Activated naive CD8-positive, alpha-beta T cell (primary cell): ENCODE measurements around the gene RBM33.

Experiments
- H3K27ac Mint-ChIP-seq: one replicate; pipeline ENCODE4 v1.8.0; 2021; ENCODE audit warnings: mixed read lengths
- H3K27me3 Mint-ChIP-seq: one replicate; pipeline ENCODE4 v1.8.0; 2021; ENCODE audit warnings: mixed read lengths
- H3K36me3 Mint-ChIP-seq: one replicate; pipeline ENCODE4 v1.8.0; 2021; ENCODE audit warnings: mixed read lengths
- H3K4me1 Mint-ChIP-seq: one replicate; pipeline ENCODE4 v1.8.0; 2021; ENCODE audit warnings: low read depth, mixed read lengths
- H3K4me3 Mint-ChIP-seq: one replicate; pipeline ENCODE4 v1.8.0; 2021; ENCODE audit warnings: mild to moderate bottlenecking, mixed read lengths
- H3K9me3 Mint-ChIP-seq: one replicate; pipeline ENCODE4 v1.8.0; 2021; ENCODE audit warnings: low read depth, mixed read lengths

The RBM33 gene

GRCh38 chr7:155709453-155709852 is 65.0 kb downstream of the RBM33 start:
- H3K4me3 Mint-ChIP-seq, result no peak overlapping the region
- no peak overlapping the region for H3K27ac Mint-ChIP-seq
- H3K36me3 Mint-ChIP-seq, result peaks cover 3% of the 10 kb centered on the region
- no peaks in the 10 kb centered on the region for H3K27me3 Mint-ChIP-seq
- H3K4me1 Mint-ChIP-seq, result peaks cover 19% of the 10 kb centered on the region
- no peaks in the 10 kb centered on the region for H3K9me3 Mint-ChIP-seq

- H3K4me1 Mint-ChIP-seq, result peaks cover 21% of the 10 kb centered on the region
- no peaks in the 10 kb centered on the region for H3K27me3 Mint-ChIP-seq
These were observed 65.6 kb downstream of the RBM33 start for GRCh38 chr7:155710031-155710430.

DNA sequence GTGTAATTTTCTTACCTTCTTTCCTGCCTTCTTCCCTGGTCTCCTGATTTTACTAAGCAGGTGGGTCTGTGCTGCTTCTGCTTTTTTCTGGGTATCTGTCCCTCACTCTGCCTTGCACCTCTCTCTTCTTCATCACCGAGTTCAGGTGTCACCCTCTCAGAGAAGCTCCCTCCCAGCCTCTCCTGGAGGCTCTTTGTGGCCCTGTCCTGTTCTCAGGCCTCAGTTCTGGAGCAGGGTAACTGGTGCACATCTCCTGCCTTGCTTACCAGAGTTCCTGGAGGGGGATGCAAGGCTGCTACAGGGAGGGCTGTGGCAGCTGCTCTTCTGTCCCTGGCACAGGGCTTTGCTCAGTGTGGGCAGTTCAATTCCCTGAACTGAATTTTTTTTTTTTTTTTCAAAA is 66.1 kb downstream of the RBM33 start:
- H3K9me3 Mint-ChIP-seq, result no peaks in the 10 kb centered on the region
- no peak overlapping the region for H3K4me3 Mint-ChIP-seq
- H3K36me3 Mint-ChIP-seq, result peaks cover 3% of the 10 kb centered on the region
- H3K27me3 Mint-ChIP-seq, result no peaks in the 10 kb centered on the region
- H3K27ac Mint-ChIP-seq, result no peak overlapping the region
- H3K4me1 Mint-ChIP-seq, result peaks cover 23% of the 10 kb centered on the region

More at GRCh38 chr7:155710031-155710430, 65.6 kb downstream of the RBM33 start:
- peaks cover 3% of the 10 kb centered on the region for H3K36me3 Mint-ChIP-seq
- H3K4me3 Mint-ChIP-seq, result no peak overlapping the region
- H3K27ac Mint-ChIP-seq, result no peak overlapping the region
- H3K9me3 Mint-ChIP-seq, result no peaks in the 10 kb centered on the region

DNA sequence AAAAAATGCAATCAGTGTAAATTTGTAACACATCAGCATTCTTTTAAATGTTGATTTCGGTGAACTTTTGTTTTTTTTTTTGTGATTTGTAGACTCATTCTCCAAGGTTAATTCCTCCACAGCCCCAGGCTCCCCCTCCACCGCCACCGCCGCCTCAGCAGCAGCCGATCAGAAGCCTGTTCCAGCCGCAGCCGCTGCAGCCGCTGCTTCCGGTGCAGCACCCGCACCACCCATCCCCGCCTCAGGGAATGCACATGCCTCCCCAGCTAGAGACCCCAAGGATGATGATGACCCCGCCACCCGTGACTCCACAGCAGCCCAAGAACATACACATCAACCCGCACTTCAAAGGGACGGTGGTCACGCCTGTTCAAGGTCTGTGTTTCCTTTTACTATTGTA is 66.6 kb downstream of the RBM33 start:
- Mint-ChIP-seq H3K4me1 (peaks cover 23% of the 10 kb centered on the region), H3K27me3 (no peaks in the 10 kb centered on the region), H3K9me3 (no peaks in the 10 kb centered on the region), H3K4me3 (no peak overlapping the region), H3K36me3 (peaks cover 3% of the 10 kb centered on the region), H3K27ac (no peak overlapping the region)

- H3K27me3 Mint-ChIP-seq, result no peaks in the 10 kb centered on the region
- peaks cover 33% of the 10 kb centered on the region for H3K4me1 Mint-ChIP-seq
- H3K4me3 Mint-ChIP-seq, result no peak overlapping the region
- H3K9me3 Mint-ChIP-seq, result no peaks in the 10 kb centered on the region
- no peak overlapping the region for H3K27ac Mint-ChIP-seq
- peaks cover 3% of the 10 kb centered on the region for H3K36me3 Mint-ChIP-seq
These were observed 68.9 kb downstream of the RBM33 start for GRCh38 chr7:155713384-155713783.

GRCh38 chr7:155714702-155715101 is 70.2 kb downstream of the RBM33 start:
- H3K27me3 Mint-ChIP-seq, result no peaks in the 10 kb centered on the region
- peaks cover 3% of the 10 kb centered on the region for H3K36me3 Mint-ChIP-seq
- H3K4me1 Mint-ChIP-seq, result peaks cover 34% of the 10 kb centered on the region
- peak overlapping the region; percentile 23 for H3K27ac Mint-ChIP-seq
- no peak overlapping the region for H3K4me3 Mint-ChIP-seq
- no peaks in the 10 kb centered on the region for H3K9me3 Mint-ChIP-seq

- Mint-ChIP-seq H3K4me1 (peaks cover 37% of the 10 kb centered on the region), H3K4me3 (no peak overlapping the region), H3K9me3 (no peaks in the 10 kb centered on the region), H3K36me3 (peaks cover 3% of the 10 kb centered on the region), H3K27ac (no peak overlapping the region), H3K27me3 (no peaks in the 10 kb centered on the region)
These were observed 70.8 kb downstream of the RBM33 start for GRCh38 chr7:155715111-155715805.

DNA sequence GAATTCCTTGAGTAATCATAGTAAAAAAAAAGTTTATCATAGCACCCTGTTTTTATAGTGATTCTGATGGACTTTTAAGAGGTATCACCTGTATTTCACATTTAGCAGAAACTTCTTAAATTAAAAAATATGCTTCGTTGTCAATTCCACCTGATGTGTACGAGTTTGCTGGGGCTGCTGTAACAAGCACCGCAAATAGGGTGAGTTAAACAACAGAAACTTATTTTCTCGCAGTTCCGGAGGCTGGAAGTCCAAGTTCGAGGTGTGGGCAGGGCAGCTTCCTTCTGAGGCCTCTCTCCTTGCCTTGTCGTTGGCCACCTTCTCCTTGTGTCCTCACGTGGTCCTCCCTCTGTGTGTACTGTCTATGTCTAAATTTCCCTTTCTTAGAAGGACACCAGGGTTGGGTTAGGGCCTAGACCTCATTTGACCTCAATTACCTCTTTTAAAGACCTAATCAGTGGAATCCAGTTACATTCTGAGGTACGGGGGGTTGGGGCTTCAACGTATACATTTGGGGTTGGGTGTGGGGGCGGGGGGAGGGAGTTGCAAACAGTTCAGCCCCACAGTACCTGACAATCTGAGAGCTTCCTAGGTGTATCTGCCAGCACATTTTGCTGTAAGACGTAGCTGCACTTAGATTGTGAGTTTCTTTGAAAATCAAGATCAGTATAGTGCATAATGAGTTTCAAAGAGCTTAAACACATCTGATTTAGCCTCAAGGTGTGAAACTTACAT is 72.7 kb downstream of the RBM33 start:
- H3K4me3 Mint-ChIP-seq, result no peak overlapping the region
- peak overlapping the region; percentile 50 for H3K27ac Mint-ChIP-seq
- peaks cover 3% of the 10 kb centered on the region for H3K36me3 Mint-ChIP-seq
- no peaks in the 10 kb centered on the region for H3K9me3 Mint-ChIP-seq
- H3K27me3 Mint-ChIP-seq, result no peaks in the 10 kb centered on the region
- peaks cover 50% of the 10 kb centered on the region for H3K4me1 Mint-ChIP-seq

DNA sequence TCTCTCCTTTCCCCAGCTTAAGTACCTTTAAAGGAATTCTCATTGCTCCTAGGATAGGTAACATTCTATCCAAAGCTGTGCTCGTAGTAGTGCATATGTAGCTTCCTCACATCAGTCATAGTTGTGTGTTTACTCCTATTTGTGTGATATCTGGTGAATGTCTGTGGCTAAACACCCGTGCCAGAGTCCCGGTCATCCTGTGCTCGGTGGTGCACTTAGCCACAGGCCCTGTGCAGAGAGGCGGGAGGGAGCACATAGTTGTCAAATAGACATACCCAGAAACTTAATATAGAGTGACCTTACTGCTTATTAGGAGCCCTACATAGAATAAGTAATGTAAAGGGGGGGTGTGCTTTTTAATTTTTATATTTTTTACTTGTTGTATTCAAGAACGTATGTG is 76.6 kb downstream of the RBM33 start:
- H3K9me3 Mint-ChIP-seq, result no peaks in the 10 kb centered on the region
- no peaks in the 10 kb centered on the region for H3K36me3 Mint-ChIP-seq

GRCh38 chr7:155722118-155722517 is 77.7 kb downstream of the RBM33 start:
- Mint-ChIP-seq H3K9me3 (no peaks in the 10 kb centered on the region), H3K27ac (peak overlapping the region; percentile 71), H3K36me3 (no peaks in the 10 kb centered on the region), H3K27me3 (no peaks in the 10 kb centered on the region), H3K4me1 (peaks cover 37% of the 10 kb centered on the region), H3K4me3 (no peak overlapping the region)

More for the DNA sequence above, 76.6 kb downstream of the RBM33 start:
- H3K4me1 Mint-ChIP-seq, result peaks cover 42% of the 10 kb centered on the region
- peak overlapping the region; percentile 13 for H3K27ac Mint-ChIP-seq
- no peak overlapping the region for H3K4me3 Mint-ChIP-seq
- no peaks in the 10 kb centered on the region for H3K27me3 Mint-ChIP-seq

DNA sequence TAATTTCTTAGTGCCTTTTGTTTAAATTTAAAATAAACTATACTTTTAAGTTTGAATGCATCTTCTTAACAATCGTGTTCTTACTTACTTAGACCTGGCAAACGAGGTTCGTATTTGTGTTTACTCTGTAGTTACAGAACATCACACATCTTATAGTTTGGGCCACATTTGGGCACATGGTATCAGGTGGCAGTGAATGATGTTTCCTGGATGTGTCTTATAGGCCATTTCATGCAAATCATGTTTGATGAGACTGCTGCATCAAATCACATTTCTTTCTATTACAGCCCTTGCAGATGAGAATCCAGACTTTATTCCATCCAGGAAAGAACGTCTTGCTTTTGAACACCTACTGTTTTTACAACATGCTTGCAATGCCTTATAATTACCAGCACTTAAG is 78.5 kb downstream of the RBM33 start:
- no peaks in the 10 kb centered on the region for H3K36me3 Mint-ChIP-seq
- H3K27me3 Mint-ChIP-seq, result no peaks in the 10 kb centered on the region
- no peaks in the 10 kb centered on the region for H3K9me3 Mint-ChIP-seq
- peaks cover 32% of the 10 kb centered on the region for H3K4me1 Mint-ChIP-seq
- H3K27ac Mint-ChIP-seq, result no peak overlapping the region
- H3K4me3 Mint-ChIP-seq, result no peak overlapping the region

- Mint-ChIP-seq H3K27me3 (no peaks in the 10 kb centered on the region), H3K4me3 (no peak overlapping the region), H3K27ac (no peak overlapping the region), H3K36me3 (no peaks in the 10 kb centered on the region), H3K4me1 (peaks cover 38% of the 10 kb centered on the region), H3K9me3 (no peaks in the 10 kb centered on the region)
These were observed 80.0 kb downstream of the RBM33 start for GRCh38 chr7:155724327-155725005.

- Mint-ChIP-seq H3K4me1 (peaks cover 40% of the 10 kb centered on the region), H3K27ac (no peak overlapping the region), H3K4me3 (no peak overlapping the region), H3K9me3 (no peaks in the 10 kb centered on the region), H3K27me3 (no peaks in the 10 kb centered on the region), H3K36me3 (no peaks in the 10 kb centered on the region)
These were observed 80.5 kb downstream of the RBM33 start for GRCh38 chr7:155725006-155725355.

DNA sequence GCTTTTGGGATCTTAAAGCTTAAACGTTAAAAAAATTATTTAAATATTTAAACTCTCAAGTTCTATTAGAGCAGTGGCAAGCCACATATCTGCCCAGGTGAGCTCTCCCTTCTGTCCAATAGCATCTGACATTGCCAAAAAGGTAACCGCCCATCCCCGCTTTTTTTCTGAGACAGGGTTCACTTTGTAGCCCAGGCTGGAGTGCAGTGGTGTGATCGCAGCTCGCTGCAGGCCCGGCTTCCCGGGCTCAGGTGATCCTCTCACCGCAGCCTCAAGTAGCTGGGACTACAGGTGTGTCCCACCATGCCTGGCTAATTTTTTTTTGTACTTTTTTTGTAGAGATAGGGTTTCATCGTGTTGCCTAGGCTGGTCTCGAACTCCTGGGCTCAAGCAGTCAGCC is 83.2 kb downstream of the RBM33 start:
- peaks cover 42% of the 10 kb centered on the region for H3K4me1 Mint-ChIP-seq
- no peak overlapping the region for H3K4me3 Mint-ChIP-seq
- H3K27me3 Mint-ChIP-seq, result no peaks in the 10 kb centered on the region
- no peak overlapping the region for H3K27ac Mint-ChIP-seq
- peaks cover 5% of the 10 kb centered on the region for H3K36me3 Mint-ChIP-seq
- no peaks in the 10 kb centered on the region for H3K9me3 Mint-ChIP-seq

- no peak overlapping the region for H3K27ac Mint-ChIP-seq
- peaks cover 5% of the 10 kb centered on the region for H3K36me3 Mint-ChIP-seq
- no peaks in the 10 kb centered on the region for H3K27me3 Mint-ChIP-seq
- H3K4me3 Mint-ChIP-seq, result no peak overlapping the region
- H3K9me3 Mint-ChIP-seq, result no peaks in the 10 kb centered on the region
- H3K4me1 Mint-ChIP-seq, result peaks cover 47% of the 10 kb centered on the region
These were observed 83.7 kb downstream of the RBM33 start for GRCh38 chr7:155728116-155728515.
